H1 (cell line): Measurements from ENCODE around the gene ORC3. TPM values are rescaled to one million over a fixed set of nuclear protein-coding genes. Genes with fewer than 3 reads are reported as not detected.

Experiments
- CTCF ChIA-PET: fragments of 300-600 bp; sonication (Branson Sonifier 250); formaldehyde crosslinking; loops from one replicate; lab custom pipeline; 2021; ENCODE audit not compliant: partially characterized antibody; lab: Charles Lee
- POLR2A ChIA-PET: fragments of 300-600 bp; sonication (Branson Sonifier 250); formaldehyde crosslinking; loops from one replicate; lab custom pipeline; 2021; ENCODE audit warnings: inconsistent platforms; ENCODE audit not compliant: partially characterized antibody; lab: Charles Lee
- DNase-seq, 2 experiments: peaks; one replicate each; pipeline versions ENCODE4 v3.0.0 to v3.0.0-alpha.2; 2010 to 2022; ENCODE audit warnings: low spot score in 2 of 2, low read depth in 1 of 2, mixed read lengths in 1 of 2
- FAIRE-seq: peaks from 2 replicates; lab custom pipeline; 2011; peaks lifted over from hg19 to GRCh38; lab: Jason Lieb, UNC
- H2AFZ ChIP-seq: 2 replicates; pipeline ENCODE4 v1.8.1; 2012; ENCODE audit warnings: low read length, inconsistent platforms
- H2AK5ac ChIP-seq: 2 replicates; pipeline ENCODE4 v1.6.1; 2013; ENCODE audit warnings: low read depth, low read length
- H2BK120ac ChIP-seq: replicated peaks from 2 replicates; pipeline ENCODE3; 2013; ENCODE audit warnings: low read depth, low read length, inconsistent platforms
- H2BK12ac ChIP-seq: 2 replicates; pipeline ENCODE4 v1.6.1; 2013; ENCODE audit warnings: low read depth, low read length
- H2BK15ac ChIP-seq: 2 replicates; pipeline ENCODE4 v1.6.1; 2013; ENCODE audit warnings: low read length
- H2BK20ac ChIP-seq: 2 replicates; pipeline ENCODE4 v1.6.1; 2013; ENCODE audit warnings: low read length
- H2BK5ac ChIP-seq: 2 replicates; pipeline ENCODE4 v1.6.1; 2013; ENCODE audit warnings: low read depth, low read length
- H3K14ac ChIP-seq: 2 replicates; pipeline ENCODE4 v1.6.1; 2013; ENCODE audit warnings: inconsistent platforms; ENCODE audit not compliant: insufficient read length
- H3K18ac ChIP-seq: 2 replicates; pipeline ENCODE4 v1.6.1; 2013; ENCODE audit warnings: low read length; ENCODE audit errors: extremely low read depth
- H3K23ac ChIP-seq: 2 replicates; pipeline ENCODE4 v1.6.1; 2013; ENCODE audit warnings: inconsistent platforms; ENCODE audit not compliant: insufficient read length
- H3K23me2 ChIP-seq: 2 replicates; pipeline ENCODE4 v1.6.1; 2013; ENCODE audit warnings: low read depth, low read length
- H3K27ac ChIP-seq: 2 replicates; pipeline ENCODE4 v1.6.1; 2011; ENCODE audit warnings: low read depth, low read length, inconsistent platforms
- H3K27me3 ChIP-seq, 4 experiments: replicated peaks in 1 of 4; 1 replicate in 1 of 4; 2 replicates in 3 of 4; pipeline versions ENCODE4 v1.6.1 to v1.8.1; 2011 to 2013; ENCODE audit warnings: low read length in 3 of 4, mild to moderate bottlenecking in 3 of 4, inconsistent platforms in 2 of 4, mixed read lengths in 2 of 4, moderate library complexity in 1 of 4; ENCODE audit not compliant: control insufficient read depth in 3 of 4, insufficient read depth in 3 of 4; ENCODE audit errors: extremely low read depth in 1 of 4
- H3K36me3 ChIP-seq, 4 experiments: 2 replicates each; pipeline versions ENCODE4 v1.6.1 to v1.8.1; 2011 to 2013; ENCODE audit warnings: mild to moderate bottlenecking in 4 of 4, low read length in 3 of 4, moderate library complexity in 2 of 4, control low read depth in 1 of 4, inconsistent platforms in 1 of 4; ENCODE audit not compliant: insufficient read depth in 4 of 4, control insufficient read depth in 2 of 4
- H3K4ac ChIP-seq: replicated peaks from 2 replicates; pipeline ENCODE3; 2013; ENCODE audit warnings: low read length, low read depth, mixed read lengths, inconsistent platforms; ENCODE audit not compliant: insufficient read length
- H3K4me1 ChIP-seq, 4 experiments: replicated peaks in 1 of 4; 1 replicate in 1 of 4; 2 replicates in 3 of 4; pipeline versions ENCODE4 v1.6.1 to v1.8.1; 2011 to 2013; ENCODE audit warnings: low read length in 3 of 4, inconsistent platforms in 2 of 4, mixed read lengths in 1 of 4; ENCODE audit not compliant: insufficient read depth in 4 of 4, control insufficient read depth in 3 of 4
- H3K4me2 ChIP-seq, 2 experiments: 2 replicates each; pipeline versions ENCODE4 v1.6.1 to v1.8.1; 2011 to 2013; ENCODE audit warnings: low read depth in 2 of 2, low read length in 2 of 2, control low read depth in 1 of 2, inconsistent platforms in 1 of 2, mild to moderate bottlenecking in 1 of 2; ENCODE audit not compliant: insufficient read depth in 1 of 2
- H3K4me3 ChIP-seq, 4 experiments: fragments of 200-600, 300-600 bp in 1 of 4; sonication (generic), shearing (Covaris generic), sonication (Bioruptor Twin) in 1 of 4; 2 replicates each; pipeline versions ENCODE4 v1.5.1 to v1.8.1; 2011 to 2016; ENCODE audit warnings: low read length in 4 of 4, low read depth in 3 of 4, control low read depth in 2 of 4, inconsistent platforms in 2 of 4, mild to moderate bottlenecking in 2 of 4, mixed read lengths in 1 of 4, moderate library complexity in 1 of 4; ENCODE audit not compliant: insufficient read depth in 2 of 4; ENCODE audit errors: extremely low read depth in 1 of 4
- H3K56ac ChIP-seq: replicated peaks from 2 replicates; pipeline ENCODE3; 2013; ENCODE audit warnings: low read depth, mild to moderate bottlenecking, mixed read lengths, low read length, inconsistent platforms; ENCODE audit not compliant: insufficient read length
- H3K79me1 ChIP-seq: 2 replicates; pipeline ENCODE4 v1.6.1; 2013; ENCODE audit warnings: low read depth, low read length, control low read depth
- H3K79me2 ChIP-seq, 2 experiments: 2 replicates each; pipeline versions ENCODE4 v1.6.1 to v1.8.1; 2012 to 2013; ENCODE audit warnings: low read length in 2 of 2, mild to moderate bottlenecking in 2 of 2, inconsistent platforms in 1 of 2; ENCODE audit not compliant: insufficient read depth in 2 of 2, control insufficient read depth in 1 of 2
- H3K9ac ChIP-seq, 4 experiments: replicated peaks in 1 of 4; 1 replicate in 1 of 4; 2 replicates in 3 of 4; pipeline versions ENCODE4 v1.6.1 to v1.8.1; 2011 to 2013; ENCODE audit warnings: low read depth in 3 of 4, low read length in 3 of 4, control low read depth in 2 of 4, mild to moderate bottlenecking in 2 of 4, moderate library complexity in 2 of 4, inconsistent platforms in 1 of 4; ENCODE audit errors: extremely low read depth in 1 of 4
- H3K9me3 ChIP-seq, 2 experiments: 2 replicates each; pipeline versions ENCODE4 v1.6.1 to v1.8.1; 2012 to 2013; ENCODE audit warnings: mild to moderate bottlenecking in 2 of 2, moderate library complexity in 2 of 2, control low read depth in 1 of 2, inconsistent platforms in 1 of 2, low read depth in 1 of 2, low read length in 1 of 2, mixed read lengths in 1 of 2; ENCODE audit not compliant: insufficient read depth in 2 of 2
- H4K20me1 ChIP-seq, 2 experiments: replicated peaks in 1 of 2; 2 replicates each; pipeline versions ENCODE3 to v1.8.1; 2011 to 2013; ENCODE audit warnings: inconsistent platforms in 2 of 2, low read length in 2 of 2, mild to moderate bottlenecking in 1 of 2; ENCODE audit not compliant: insufficient read depth in 2 of 2, control insufficient read depth in 1 of 2
- H4K5ac ChIP-seq: 2 replicates; pipeline ENCODE4 v1.6.1; 2013; ENCODE audit warnings: low read length, low read depth, mixed read lengths, inconsistent platforms; ENCODE audit not compliant: insufficient read length
- H4K8ac ChIP-seq: 2 replicates; pipeline ENCODE4 v1.8.0; 2013; ENCODE audit warnings: mild to moderate bottlenecking, moderate library complexity, low read length, inconsistent platforms; ENCODE audit not compliant: insufficient read depth; ENCODE audit errors: extremely low read depth
- H4K91ac ChIP-seq: replicated peaks from 2 replicates; pipeline ENCODE3; 2013; ENCODE audit warnings: low read length, mixed read lengths, inconsistent platforms; ENCODE audit not compliant: insufficient read length
- PHF8 ChIP-seq: fragments of 200-600 bp; sonication (generic); conservative IDR thresholded peaks from 2 replicates; pipeline ENCODE4 v1.7.1; 2012; ENCODE audit warnings: low read depth, mild to moderate bottlenecking, inconsistent platforms, low read length, moderate library complexity
- WGBS, 2 experiments: shearing (Covaris generic) in 1 of 2; methylation state at CpG; one replicate each; pipeline versions ENCODE4 v1.1.6 to v1.1.7; 2013 to 2015; ENCODE audit warnings: low lambda C conversion rate in 2 of 2, mixed read lengths in 2 of 2, inconsistent platforms in 1 of 2, low coverage in 1 of 2, missing lambda C conversion rate in 1 of 2; ENCODE audit not compliant: insufficient replicate concordance in 2 of 2, insufficient coverage in 1 of 2, insufficient read length in 1 of 2; ENCODE audit errors: extremely low coverage in 1 of 2, missing lambda C conversion rate in 1 of 2; 5-methylcytosine and 5-hydroxymethylcytosine counted together
- polyA plus RNA-seq, 7 experiments: library from polyadenylated mRNA; depleted of rRNA in 3 of 7; stranded (reverse) in 5 of 7; unstranded in 2 of 7; fragments of >200 nt in 5 of 7; fragments of 200-250 nt in 2 of 7; gene quantifications; 1 replicate in 5 of 7; 2 replicates in 1 of 7; 4 replicates in 1 of 7; pipeline versions ENCODE4 v1.2.1 to v1.2.3, GENCODE V29; 2011 to 2013; ENCODE audit warnings: missing spikeins in 2 of 7, mixed read lengths in 2 of 7
- total RNA-seq: library from RNA; stranded (reverse); fragmentation: NEBNext Ultra II Directional; extraction: Animal tissue kit (Norgen Biotek cat#: 25700); gene quantifications from 2 replicates; pipeline ENCODE4 v1.2.1, GENCODE V29; 2021
- TF ChIP-seq, protein P1 (sequence below), 3 experiments: IDR thresholded peaks; 1 replicate in 2 of 3; 2 replicates in 1 of 3; pipeline versions ENCODE4 v1.5.1 to v1.6.1; 2011; ENCODE audit warnings: low read length in 3 of 3, mild to moderate bottlenecking in 3 of 3, inconsistent platforms in 2 of 3, low read depth in 1 of 3, moderate library complexity in 1 of 3; ENCODE audit not compliant: insufficient read depth in 1 of 3; ENCODE audit errors: control extremely low read depth in 1 of 3

ORC3 gene
- total and polyA plus RNA-seq, 2 of the 8 experiments (the other 6 are each of a cell fraction or from before 2014, with no cell fraction given): 35.9 to 60.9 TPM

DNA sequence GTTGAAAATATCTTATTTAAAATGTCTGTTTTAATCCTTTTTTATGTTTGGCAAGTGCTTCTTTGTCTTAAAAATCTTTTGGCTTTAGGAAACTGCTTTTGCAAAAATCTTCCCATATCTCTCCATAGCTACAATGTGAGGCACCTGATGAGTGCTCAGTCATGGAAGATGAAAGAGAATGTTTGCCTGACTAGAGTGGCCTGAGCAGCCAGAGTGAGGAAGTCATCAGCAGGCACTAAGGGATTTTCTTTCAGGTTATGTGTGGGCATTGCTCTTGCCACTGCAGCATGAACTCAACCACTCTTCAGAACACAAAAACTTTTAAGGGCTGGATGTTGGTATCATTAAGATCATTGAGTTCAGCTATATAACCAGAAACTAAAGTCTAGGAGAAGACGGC lies 64.2 kb downstream of the ORC3 start:
- POLR2A ChIA-PET: interaction anchor here (0.9 to 2.2 kb wide), 3 partner anchors 12 to 65 kb away, joined by 3 to 12 read pairs (median 4); partner anchors contain the start of gene RARS2
- Histone ChIP-seq H3K23me2 (no peaks in the 10 kb centered on the region), H2BK5ac (no peak overlapping the region; the same call in 1 of the 2 replicates), H4K91ac (no peak overlapping the region), H4K20me1 (no peaks in the 10 kb centered on the region), H3K27ac (peak overlapping the region; percentile 45; the same call in 1 of the 2 replicates), H3K79me1 (no peaks in the 10 kb centered on the region), H3K4me1 (peaks cover 0 to 15% (median 9%) of the 10 kb centered on the region in 4 experiments; a peak in 4 of 7 replicates), H2BK12ac (no peak overlapping the region), H3K79me2 (no peaks in the 10 kb centered on the region), H3K14ac (no peak overlapping the region), H3K4ac (no peak overlapping the region), H2AK5ac (no peak overlapping the region), H3K23ac (no peak overlapping the region), H3K9me3 (no peaks in the 10 kb centered on the region), H2BK15ac (no peak overlapping the region), H4K5ac (peak overlapping the region; percentile 50), H3K18ac (no peak overlapping the region), H3K27me3 (no peaks in the 10 kb centered on the region), H2BK20ac (no peak overlapping the region), H2AFZ (no peak overlapping the region), H3K9ac (no peak overlapping the region), H3K56ac (no peak overlapping the region), H4K8ac (no peak overlapping the region), H3K4me2 (peak overlapping the region; percentile 31 to 49; a peak in 1 of 4 replicates), H2BK120ac (no peak overlapping the region), H3K4me3 (peak overlapping the region in 1 of 4 experiments; percentile 31; a peak in 1 of 8 replicates), H3K36me3 (peaks cover 0 to 30% (median 12%) of the 10 kb centered on the region in 4 experiments; a peak in 3 of 8 replicates)
- DNase-seq (no peak), FAIRE-seq (peak; percentile 7)
- CTCF ChIA-PET: interaction anchor here (0.6 to 1.3 kb wide), 2 partner anchors 16 to 547 kb away, joined by 3 read pairs; no protein-coding TSS in a partner anchor
- TF ChIP-seq, protein P1, sequence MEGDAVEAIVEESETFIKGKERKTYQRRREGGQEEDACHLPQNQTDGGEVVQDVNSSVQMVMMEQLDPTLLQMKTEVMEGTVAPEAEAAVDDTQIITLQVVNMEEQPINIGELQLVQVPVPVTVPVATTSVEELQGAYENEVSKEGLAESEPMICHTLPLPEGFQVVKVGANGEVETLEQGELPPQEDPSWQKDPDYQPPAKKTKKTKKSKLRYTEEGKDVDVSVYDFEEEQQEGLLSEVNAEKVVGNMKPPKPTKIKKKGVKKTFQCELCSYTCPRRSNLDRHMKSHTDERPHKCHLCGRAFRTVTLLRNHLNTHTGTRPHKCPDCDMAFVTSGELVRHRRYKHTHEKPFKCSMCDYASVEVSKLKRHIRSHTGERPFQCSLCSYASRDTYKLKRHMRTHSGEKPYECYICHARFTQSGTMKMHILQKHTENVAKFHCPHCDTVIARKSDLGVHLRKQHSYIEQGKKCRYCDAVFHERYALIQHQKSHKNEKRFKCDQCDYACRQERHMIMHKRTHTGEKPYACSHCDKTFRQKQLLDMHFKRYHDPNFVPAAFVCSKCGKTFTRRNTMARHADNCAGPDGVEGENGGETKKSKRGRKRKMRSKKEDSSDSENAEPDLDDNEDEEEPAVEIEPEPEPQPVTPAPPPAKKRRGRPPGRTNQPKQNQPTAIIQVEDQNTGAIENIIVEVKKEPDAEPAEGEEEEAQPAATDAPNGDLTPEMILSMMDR (IDR thresholded peaks at IDR 0.05; ENCODE audit: control extremely low read depth in 1 of 3, insufficient read depth in 1 of 3, low read depth in 1 of 3, low read length in 3 of 3): 0 out of 4 replicates have a peak, but pooled peaks of 1 of the 3 experiments have one; percentile 4
- no peak for TF ChIP-seq PHF8
- 90% methylated on average over 1 of the region's 1 CpG; no CpG with 5 or more reads in 1 of the 2 experiments for WGBS, 2 experiments
